ENCODE data around the gene PPIE. TPM values are rescaled to one million over a fixed set of nuclear protein-coding genes. Genes with fewer than 3 reads are reported as not detected.

Gene PPIE
- total RNA-seq, 3 donors from 2014 or later, result 30.9 to 46.8 (median 41.8) TPM

- no peak overlapping the region for H3K4me3 ChIP-seq
- H3K36me3 ChIP-seq (ENCODE audit: low read depth), result no peaks in the 10 kb centered on the region
- intact Hi-C loops (cut with DNase I, micrococcal nuclease), result loop anchor here in 1 of 2 donors (10.0 kb wide), 1 partner anchor 123 kb away; no protein-coding TSS in a partner anchor
- ATAC-seq (no peak), DNase-seq (no peak)
- H3K4me1 ChIP-seq (ENCODE audit: low read depth), result no peaks in the 10 kb centered on the region
- no peak for TF ChIP-seq CTCF (IDR thresholded peaks at IDR 0.05)
- H3K9me3 ChIP-seq, result no peaks in the 10 kb centered on the region
These were observed 10.8 kb upstream of the PPIE start for GRCh38 chr1:39727932-39728317.

GRCh38 chr1:39729030-39729429, 9.7 kb upstream of the PPIE start:
- Histone ChIP-seq H3K9me3 (no peaks in the 10 kb centered on the region), H3K4me1 (ENCODE audit: low read depth) (no peaks in the 10 kb centered on the region), H3K36me3 (ENCODE audit: low read depth) (no peaks in the 10 kb centered on the region), H3K4me3 (no peak overlapping the region)
- intact Hi-C loops (cut with DNase I, micrococcal nuclease), result loop anchor here in 1 of 2 donors (10.0 kb wide), 1 partner anchor 124 kb away; no protein-coding TSS in a partner anchor
- DNase-seq, result no peak
- no peak for ATAC-seq
- TF ChIP-seq CTCF (IDR thresholded peaks at IDR 0.05), result no peak

- Histone ChIP-seq H3K4me3 (no peak overlapping the region), H3K9me3 (no peaks in the 10 kb centered on the region), H3K36me3 (ENCODE audit: low read depth) (no peaks in the 10 kb centered on the region), H3K4me1 (ENCODE audit: low read depth) (no peaks in the 10 kb centered on the region)
- TF ChIP-seq CTCF (IDR thresholded peaks at IDR 0.05), result no peak
- ATAC-seq (no peak), DNase-seq (no peak)
- intact Hi-C loops (cut with DNase I, micrococcal nuclease), result loop anchor here in 1 of 2 donors (10.0 kb wide), 1 partner anchor 125 kb away; no protein-coding TSS in a partner anchor
These were observed 8.8 kb upstream of the PPIE start for GRCh38 chr1:39729842-39730241.

- Histone ChIP-seq H3K4me1 (ENCODE audit: low read depth) (no peaks in the 10 kb centered on the region), H3K9me3 (no peaks in the 10 kb centered on the region), H3K36me3 (ENCODE audit: low read depth) (no peaks in the 10 kb centered on the region), H3K4me3 (no peak overlapping the region)
- DNase-seq (no peak), ATAC-seq (no peak)
- intact Hi-C loops (cut with DNase I, micrococcal nuclease), result no loop called here
- no peak for TF ChIP-seq CTCF (IDR thresholded peaks at IDR 0.05)
These were observed 6.0 kb upstream of the PPIE start for GRCh38 chr1:39732730-39733129.

GRCh38 chr1:39733161-39733560, 5.5 kb upstream of the PPIE start:
- DNase-seq (no peak), ATAC-seq (no peak)
- Histone ChIP-seq H3K4me1 (ENCODE audit: low read depth) (no peaks in the 10 kb centered on the region), H3K9me3 (no peaks in the 10 kb centered on the region), H3K4me3 (no peak overlapping the region), H3K36me3 (ENCODE audit: low read depth) (no peaks in the 10 kb centered on the region)
- intact Hi-C loops (cut with DNase I, micrococcal nuclease), result no loop called here
- TF ChIP-seq CTCF (IDR thresholded peaks at IDR 0.05), result no peak

GRCh38 chr1:39735731-39736130, 3.0 kb upstream of the PPIE start:
- no peaks in the 10 kb centered on the region for H3K36me3 ChIP-seq (ENCODE audit: low read depth)
- TF ChIP-seq CTCF (IDR thresholded peaks at IDR 0.05), result no peak

More at GRCh38 chr1:39735731-39736130, 3.0 kb upstream of the PPIE start:
- no peak for ATAC-seq
- DNase-seq, result no peak
- Histone ChIP-seq H3K9me3 (no peaks in the 10 kb centered on the region), H3K4me1 (ENCODE audit: low read depth) (peaks cover 3% of the 10 kb centered on the region), H3K4me3 (no peak overlapping the region)
- intact Hi-C loops (cut with DNase I, micrococcal nuclease), result no loop called here
